ENCODE results near the gene HSPBP1. TPM values are rescaled to one million over a fixed set of nuclear protein-coding genes. Genes with fewer than 3 reads are reported as not detected.

Gene HSPBP1
- total and polyA plus RNA-seq, 9 of the 15 experiments (the other 6 are each of a cell fraction or from before 2014, with no cell fraction given) = 0.83 to 81.3 (median 21.8) TPM

DNA sequence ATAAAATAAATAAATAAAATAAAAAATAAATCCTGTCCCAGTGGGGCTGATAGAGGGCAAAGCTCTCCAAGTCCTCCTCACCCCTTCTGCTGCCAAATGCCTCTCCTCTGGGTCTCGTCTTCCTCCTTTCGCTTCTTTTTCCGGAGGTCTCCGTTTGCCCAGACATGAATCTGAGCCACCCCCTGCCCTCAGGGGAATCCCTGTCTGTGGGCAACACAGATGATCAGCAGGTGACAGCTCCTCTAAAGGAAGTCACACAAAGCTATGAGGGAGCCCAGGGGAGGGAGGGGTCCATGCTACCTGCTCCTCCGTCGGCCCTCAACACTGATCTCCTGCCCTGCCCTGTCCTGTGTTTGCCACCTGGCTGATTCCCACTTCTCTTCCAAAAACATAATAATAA, 44.8 kb upstream of the HSPBP1 start:
- Histone ChIP-seq H3K9me1 (ENCODE audit: control insufficient read depth, insufficient read depth, low read length) (no peaks in the 10 kb centered on the region), H3K79me2 (ENCODE audit: control insufficient read depth, insufficient read depth, low read length) (no peaks in the 10 kb centered on the region), H3K4me2 (ENCODE audit: insufficient read depth, low read length) (peak overlapping the region; percentile 61), H3K36me3 (ENCODE audit: control insufficient read depth, insufficient read depth, low read length) (no peaks in the 10 kb centered on the region), H3K9me3 (replicated peaks; ENCODE audit: control insufficient read depth, insufficient read depth, low read depth, low read length) (no peaks in the 10 kb centered on the region), H3K27ac (ENCODE audit: extremely low read depth, low read depth, low read length) (peak overlapping the region; percentile 81), H3K27me3 (ENCODE audit: control insufficient read depth in 2 of 2, insufficient read depth in 2 of 2, low read length in 2 of 2) (no peaks in the 10 kb centered on the region), H2AFZ (ENCODE audit: low read depth, low read length) (peak overlapping the region; percentile 100), H3K4me1 (replicated peaks in 1 of 2; ENCODE audit: control insufficient read depth in 2 of 2, insufficient read depth in 2 of 2, low read length in 2 of 2) (peaks cover 11 to 46% of the 10 kb centered on the region in 2 experiments; a peak in 4 of 5 replicates), H3K9ac (ENCODE audit: insufficient read depth in 1 of 2, low read depth in 2 of 2, low read length in 2 of 2) (peak overlapping the region; percentile 65 to 88; a peak in 2 of 4 replicates), H3K4me3 (no peak overlapping the region), H4K20me1 (replicated peaks; ENCODE audit: control insufficient read depth, insufficient read depth, low read length) (no peaks in the 10 kb centered on the region)
- intact Hi-C loops (cut with micrococcal nuclease) = no loop called here
- no peak for TF ChIP-seq ZNF134 (CRISPR knock-in tag; conservative IDR thresholded peaks at IDR 0.05)
- TF ChIP-seq, protein P1, sequence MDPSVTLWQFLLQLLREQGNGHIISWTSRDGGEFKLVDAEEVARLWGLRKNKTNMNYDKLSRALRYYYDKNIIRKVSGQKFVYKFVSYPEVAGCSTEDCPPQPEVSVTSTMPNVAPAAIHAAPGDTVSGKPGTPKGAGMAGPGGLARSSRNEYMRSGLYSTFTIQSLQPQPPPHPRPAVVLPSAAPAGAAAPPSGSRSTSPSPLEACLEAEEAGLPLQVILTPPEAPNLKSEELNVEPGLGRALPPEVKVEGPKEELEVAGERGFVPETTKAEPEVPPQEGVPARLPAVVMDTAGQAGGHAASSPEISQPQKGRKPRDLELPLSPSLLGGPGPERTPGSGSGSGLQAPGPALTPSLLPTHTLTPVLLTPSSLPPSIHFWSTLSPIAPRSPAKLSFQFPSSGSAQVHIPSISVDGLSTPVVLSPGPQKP (CRISPR knock-in tag; IDR thresholded peaks at IDR 0.05) = no peak
- TF ChIP-seq MXI1 (IDR thresholded peaks at IDR 0.05; ENCODE audit: low read depth, low read length) = no peak
- no peak for TF ChIP-seq SREBF2 (CRISPR knock-in tag; IDR thresholded peaks at IDR 0.05)
- TF ChIP-seq ZFP1 (CRISPR knock-in tag; IDR thresholded peaks at IDR 0.05) = no peak
- no peak for TF ChIP-seq ZNF57 (CRISPR knock-in tag; IDR thresholded peaks at IDR 0.05)
- TF ChIP-seq ZNF561 (CRISPR knock-in tag; conservative IDR thresholded peaks at IDR 0.05) = no peak
- no peak for TF ChIP-seq HCFC1 (IDR thresholded peaks at IDR 0.05; ENCODE audit: low read depth, low read length)
- TF ChIP-seq ZNF445 (CRISPR knock-in tag; IDR thresholded peaks at IDR 0.05; ENCODE audit: low read depth) = no peak
- TF ChIP-seq, protein P2, sequence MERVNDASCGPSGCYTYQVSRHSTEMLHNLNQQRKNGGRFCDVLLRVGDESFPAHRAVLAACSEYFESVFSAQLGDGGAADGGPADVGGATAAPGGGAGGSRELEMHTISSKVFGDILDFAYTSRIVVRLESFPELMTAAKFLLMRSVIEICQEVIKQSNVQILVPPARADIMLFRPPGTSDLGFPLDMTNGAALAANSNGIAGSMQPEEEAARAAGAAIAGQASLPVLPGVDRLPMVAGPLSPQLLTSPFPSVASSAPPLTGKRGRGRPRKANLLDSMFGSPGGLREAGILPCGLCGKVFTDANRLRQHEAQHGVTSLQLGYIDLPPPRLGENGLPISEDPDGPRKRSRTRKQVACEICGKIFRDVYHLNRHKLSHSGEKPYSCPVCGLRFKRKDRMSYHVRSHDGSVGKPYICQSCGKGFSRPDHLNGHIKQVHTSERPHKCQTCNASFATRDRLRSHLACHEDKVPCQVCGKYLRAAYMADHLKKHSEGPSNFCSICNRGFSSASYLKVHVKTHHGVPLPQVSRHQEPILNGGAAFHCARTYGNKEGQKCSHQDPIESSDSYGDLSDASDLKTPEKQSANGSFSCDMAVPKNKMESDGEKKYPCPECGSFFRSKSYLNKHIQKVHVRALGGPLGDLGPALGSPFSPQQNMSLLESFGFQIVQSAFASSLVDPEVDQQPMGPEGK (CRISPR knock-in tag; IDR thresholded peaks at IDR 0.05; ENCODE audit: borderline replicate concordance) = no peak
- no peak for TF ChIP-seq ZNF239 (CRISPR knock-in tag; IDR thresholded peaks at IDR 0.05)
- TF ChIP-seq, protein P3, sequence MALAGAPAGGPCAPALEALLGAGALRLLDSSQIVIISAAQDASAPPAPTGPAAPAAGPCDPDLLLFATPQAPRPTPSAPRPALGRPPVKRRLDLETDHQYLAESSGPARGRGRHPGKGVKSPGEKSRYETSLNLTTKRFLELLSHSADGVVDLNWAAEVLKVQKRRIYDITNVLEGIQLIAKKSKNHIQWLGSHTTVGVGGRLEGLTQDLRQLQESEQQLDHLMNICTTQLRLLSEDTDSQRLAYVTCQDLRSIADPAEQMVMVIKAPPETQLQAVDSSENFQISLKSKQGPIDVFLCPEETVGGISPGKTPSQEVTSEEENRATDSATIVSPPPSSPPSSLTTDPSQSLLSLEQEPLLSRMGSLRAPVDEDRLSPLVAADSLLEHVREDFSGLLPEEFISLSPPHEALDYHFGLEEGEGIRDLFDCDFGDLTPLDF (CRISPR knock-in tag; IDR thresholded peaks at IDR 0.05) = no peak
- TF ChIP-seq ATF1 (CRISPR knock-in tag; IDR thresholded peaks at IDR 0.05) = no peak
- no peak for TF ChIP-seq ATF1 (tag; IDR thresholded peaks at IDR 0.05)
- TF ChIP-seq FOSL1 (tag; conservative IDR thresholded peaks at IDR 0.05) = no peak
- TF ChIP-seq TAF1 (IDR thresholded peaks at IDR 0.05; ENCODE audit: control insufficient read depth, extremely low read depth, insufficient read depth, low read length, severe bottlenecking) = no peak
- TF ChIP-seq BRD4 (IDR thresholded peaks at IDR 0.05) = no peak
- TF ChIP-seq SMAD1 (IDR thresholded peaks at IDR 0.05; ENCODE audit: low read depth, low read length, partially characterized antibody) = no peak
- CTCF ChIA-PET (ENCODE audit: low intra/inter-chr PET ratio) = no interaction called here
- DNase-seq (ENCODE audit: extremely low read depth in 1 of 4, low spot score in 3 of 4) (no peak), FAIRE-seq (no peak), ATAC-seq (no peak)
- in situ Hi-C loops (cut with MboI) = no loop called here
- POLR2A ChIA-PET = interaction anchor here (0.8 to 1.1 kb wide), 4 partner anchors 10 to 134 kb away, joined by 3 to 4 read pairs (median 4); no protein-coding TSS in a partner anchor
- WGBS (ENCODE audit: insufficient coverage, low coverage, missing lambda C conversion rate) = 95% methylated on average over 4 of the region's 6 CpGs
- BruUV-seq (replicated peaks) = TSS peak; percentile 67
